ENCODE results near the gene PTPN5.
"Not testable (repeated sequence)": the region's sequence is repeated elsewhere in the genome, so short reads cannot be mapped to it uniquely, and the experiment has no call there.

The PTPN5 gene

GRCh38 chr11:18791207-18791968 is at the start of gene PTPN5:
PTPN5 (minus strand) TSS chr11:18791798; CDS start chr11:18771958, 19,840 bp downstream.
- DNase-seq (ENCODE audit: low read depth) = no peak
- TF ChIP-seq CTCF (IDR thresholded peaks at IDR 0.05; ENCODE audit: control insufficient read depth, insufficient read depth, low read depth, low read length, missing control alignments) = no peak
- no peak within 1 kb of the TSS for H3K4me3 ChIP-seq (ENCODE audit: control insufficient read depth, low read depth, low read length)

GRCh38 chr11:18836417-18836816 is 44.8 kb upstream of the PTPN5 start:
- no peak for DNase-seq (ENCODE audit: low read depth)
- H3K4me3 ChIP-seq (ENCODE audit: control insufficient read depth, low read depth, low read length) = no peak overlapping the region
- no peak for TF ChIP-seq CTCF (IDR thresholded peaks at IDR 0.05; ENCODE audit: control insufficient read depth, insufficient read depth, low read depth, low read length, missing control alignments)

GRCh38 chr11:18834754-18835466 is 43.3 kb upstream of the PTPN5 start:
- no peak for TF ChIP-seq CTCF (IDR thresholded peaks at IDR 0.05; ENCODE audit: control insufficient read depth, insufficient read depth, low read depth, low read length, missing control alignments)
- H3K4me3 ChIP-seq (ENCODE audit: control insufficient read depth, low read depth, low read length) = no peak overlapping the region
- DNase-seq (ENCODE audit: low read depth) = no peak

GRCh38 chr11:18820160-18820559 is 28.6 kb upstream of the PTPN5 start:
- DNase-seq (ENCODE audit: low read depth) = not testable (repeated sequence)

GRCh38 chr11:18804199-18804999 is 12.8 kb upstream of the PTPN5 start:
- no peak for TF ChIP-seq CTCF (IDR thresholded peaks at IDR 0.05; ENCODE audit: control insufficient read depth, insufficient read depth, low read depth, low read length, missing control alignments)
- no peak for DNase-seq (ENCODE audit: low read depth)
- no peak overlapping the region for H3K4me3 ChIP-seq (ENCODE audit: control insufficient read depth, low read depth, low read length)

More at GRCh38 chr11:18820160-18820559, 28.6 kb upstream of the PTPN5 start:
- not testable (repeated sequence) for H3K4me3 ChIP-seq (ENCODE audit: control insufficient read depth, low read depth, low read length)

- TF ChIP-seq CTCF (IDR thresholded peaks at IDR 0.05; ENCODE audit: control insufficient read depth, insufficient read depth, low read depth, low read length, missing control alignments) = peak; percentile 71
- DNase-seq (ENCODE audit: low read depth) = peak; percentile 43
- H3K4me3 ChIP-seq (ENCODE audit: control insufficient read depth, low read depth, low read length) = no peak overlapping the region
Observed at GRCh38 chr11:18802381-18803257, 11.0 kb upstream of the PTPN5 start.
